ENCODE data around the gene LNPEP. TPM values are rescaled to one million over a fixed set of nuclear protein-coding genes. Genes with fewer than 3 reads are reported as not detected.

LNPEP gene
- total and polyA plus RNA-seq, 2 of the 4 experiments (the other 2 are of a cell fraction): 3.6 to 27.4 TPM

DNA sequence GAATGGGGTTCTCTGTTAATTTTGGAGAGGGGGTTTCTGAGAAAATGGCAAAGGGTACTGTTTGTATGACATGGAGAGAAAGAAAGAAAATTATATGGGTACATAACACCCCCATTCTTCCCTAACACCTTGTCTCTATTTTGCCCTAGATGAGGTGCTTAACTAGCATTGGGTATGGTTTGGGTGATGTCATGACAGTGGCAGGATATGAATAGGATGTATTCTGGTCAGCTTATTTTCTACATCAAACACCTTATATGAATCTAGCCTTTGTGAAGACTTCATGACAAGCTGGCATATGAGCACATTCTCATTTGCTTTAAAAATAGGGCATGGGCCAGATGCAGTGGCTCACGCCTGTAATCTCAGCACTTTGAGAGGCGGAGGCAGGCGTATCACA lies 58.6 kb downstream of the LNPEP start:
- ATAC-seq (ENCODE audit: low read depth) (no peak), DNase-seq (no peak)
- H3K4me2 ChIP-seq (ENCODE audit: low read depth, low read length): no peak overlapping the region
- 80% methylated on average over 1 of the region's 3 CpGs; no CpG with 5 or more reads in 1 of the 2 experiments for WGBS, 2 experiments (ENCODE audit: extremely low coverage in 2 of 2, insufficient read length in 1 of 2)
- no peaks in the 10 kb centered on the region for H3K79me1 ChIP-seq (ENCODE audit: low read depth in 1 of 2, low read length in 2 of 2)
- H2AK9ac ChIP-seq (replicated peaks; ENCODE audit: low read depth, low read length, poor library complexity): no peak overlapping the region
- H4K8ac ChIP-seq (ENCODE audit: low read depth in 2 of 2, low read length in 2 of 2): no peak overlapping the region
- H3K9me3 ChIP-seq (ENCODE audit: control insufficient read depth, insufficient read depth, low read length): no peaks in the 10 kb centered on the region
- H2BK5ac ChIP-seq (ENCODE audit: low read depth, low read length, poor library complexity, severe bottlenecking): no peak overlapping the region
- no peak overlapping the region for H3K18ac ChIP-seq (ENCODE audit: low read depth, low read length)
- no peak overlapping the region for H4K91ac ChIP-seq (ENCODE audit: insufficient read depth, low read depth, low read length)
- H3K4ac ChIP-seq (ENCODE audit: low read depth, low read length): no peak overlapping the region
- peaks cover 3% of the 10 kb centered on the region; the same call in 1 of the 2 replicates for H3K4me1 ChIP-seq (ENCODE audit: control insufficient read depth, insufficient read depth, low read length)
- H3K36me3 ChIP-seq (ENCODE audit: control insufficient read depth, insufficient read depth, low read length): peaks cover 1% of the 10 kb centered on the region; the same call in 1 of the 2 replicates
- in situ Hi-C loops (cut with MboI; ENCODE audit: low sequenced_read_pairs): no loop called here
- no peaks in the 10 kb centered on the region for H3K27me3 ChIP-seq (ENCODE audit: control insufficient read depth, insufficient read depth, low read length)
- no peak overlapping the region for H2AK5ac ChIP-seq (ENCODE audit: low read depth, low read length)
- ChIA-PET CTCF (no interaction called here), POLR2A (ENCODE audit: unreplicated experiment) (no interaction called here)
- H4K20me1 ChIP-seq (ENCODE audit: insufficient read depth, low read length): no peaks in the 10 kb centered on the region
- H4K5ac ChIP-seq (ENCODE audit: low read depth, low read length): no peak overlapping the region
- no peak overlapping the region for H3K56ac ChIP-seq (ENCODE audit: extremely low read depth, insufficient read depth, low read length)
- no peak overlapping the region for H2AFZ ChIP-seq (replicated peaks; ENCODE audit: low read length, poor library complexity)
- no TSS peak for BruUV-seq (replicated peaks)
- no peak overlapping the region for H3K23ac ChIP-seq (ENCODE audit: low read depth, low read length)
- no peak overlapping the region for H2BK120ac ChIP-seq (ENCODE audit: low read depth, low read length)
- no peak overlapping the region for H3K4me3 ChIP-seq (ENCODE audit: insufficient read depth, low read depth, low read length)
- H3K9ac ChIP-seq (ENCODE audit: low read depth, low read length): no peak overlapping the region
- no peak overlapping the region for H3K27ac ChIP-seq (ENCODE audit: insufficient read depth, low read length)
- no peak overlapping the region for H2BK15ac ChIP-seq (ENCODE audit: low read depth, low read length)
- intact Hi-C loops (cut with micrococcal nuclease): loop anchor here (10.0 kb wide), 1 partner anchor 240 kb away; no protein-coding TSS in a partner anchor
- no peak overlapping the region for H3K14ac ChIP-seq (replicated peaks; ENCODE audit: low read depth, low read length)
- dilution Hi-C loops (cut with HindIII; ENCODE audit: low sequenced_read_pairs, unreplicated experiment): no loop called here
- H2BK20ac ChIP-seq (ENCODE audit: low read depth, low read length): no peak overlapping the region
- H3K9me1 ChIP-seq (ENCODE audit: insufficient read depth, low read length): 0 out of 2 replicates have a peak, but pooled peaks cover 3% of the 10 kb centered on the region
- TF ChIP-seq USF2 (IDR thresholded peaks at IDR 0.05; ENCODE audit: low read depth, low read length) (no peak), RFX5 (IDR thresholded peaks at IDR 0.05; ENCODE audit: low read depth, low read length) (no peak), POLR2A (IDR thresholded peaks at IDR 0.05; ENCODE audit: low read depth, low read length) (no peak), NFE2L2 (IDR thresholded peaks at IDR 0.05; ENCODE audit: low read depth, low read length) (no peak), RAD21 (IDR thresholded peaks at IDR 0.05; ENCODE audit: low read length) (no peak), CHD1 (IDR thresholded peaks at IDR 0.05; ENCODE audit: low read depth, low read length) (no peak), CEBPB (IDR thresholded peaks at IDR 0.05; ENCODE audit: low read depth, low read length) (no peak), RCOR1 (IDR thresholded peaks at IDR 0.05; ENCODE audit: insufficient replicate concordance, low read length) (no peak), FOS (IDR thresholded peaks at IDR 0.05; ENCODE audit: low read depth, low read length) (no peak), MAZ (IDR thresholded peaks at IDR 0.05; ENCODE audit: borderline replicate concordance, low read depth, low read length) (no peak), MAFK (IDR thresholded peaks at IDR 0.05; ENCODE audit: low read depth, low read length) (no peak), BHLHE40 (IDR thresholded peaks at IDR 0.05; ENCODE audit: low read depth, low read length) (no peak), MXI1 (IDR thresholded peaks at IDR 0.05; ENCODE audit: borderline replicate concordance, low read depth, low read length) (no peak), CTCF (conservative IDR thresholded peaks at IDR 0.05; ENCODE audit: low read depth, low read length) (no peak), SMC3 (IDR thresholded peaks at IDR 0.05; ENCODE audit: low read depth, low read length) (no peak), ELK1 (IDR thresholded peaks at IDR 0.05; ENCODE audit: borderline replicate concordance, low read depth, low read length) (no peak)
